ENCODE measurements around the gene TM9SF1.

TM9SF1 gene

DNA sequence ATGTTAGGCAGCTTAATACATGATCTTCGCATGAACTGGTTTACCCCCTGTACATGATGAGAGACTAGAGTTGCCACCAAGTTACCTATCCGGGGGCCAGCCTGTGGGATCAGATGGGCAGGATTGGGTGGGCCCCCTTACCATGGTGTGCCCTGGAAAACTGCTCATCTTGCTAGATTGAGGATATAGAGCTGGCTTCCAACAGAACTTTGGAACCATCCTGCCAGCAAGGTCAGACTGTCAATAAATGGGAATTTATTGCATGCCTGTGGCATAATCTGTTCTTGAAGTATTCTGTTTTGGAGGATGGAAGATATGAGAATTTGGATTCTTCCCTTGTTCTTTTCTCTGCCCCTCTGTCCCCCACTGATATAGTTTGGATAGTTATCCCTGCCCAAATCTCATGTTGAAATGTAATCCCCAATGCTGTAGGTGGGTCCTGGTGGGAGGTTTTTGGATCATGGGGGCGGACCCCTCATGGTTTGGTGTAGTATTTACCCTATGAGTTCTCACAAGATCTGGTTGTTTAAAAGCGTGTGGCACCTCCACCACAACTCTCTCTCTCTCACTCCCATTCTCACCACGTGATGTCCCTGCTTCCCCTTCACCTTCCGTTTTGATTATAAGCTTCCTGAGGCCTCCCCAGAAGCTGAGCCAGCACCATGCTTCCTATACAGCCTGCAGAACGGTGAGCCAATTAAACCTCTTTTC lies 3.7 kb upstream of the TM9SF1 start:
- in situ Hi-C loops (cut with MboI; ENCODE audit: low sequenced_read_pairs) = no loop called here

DNA sequence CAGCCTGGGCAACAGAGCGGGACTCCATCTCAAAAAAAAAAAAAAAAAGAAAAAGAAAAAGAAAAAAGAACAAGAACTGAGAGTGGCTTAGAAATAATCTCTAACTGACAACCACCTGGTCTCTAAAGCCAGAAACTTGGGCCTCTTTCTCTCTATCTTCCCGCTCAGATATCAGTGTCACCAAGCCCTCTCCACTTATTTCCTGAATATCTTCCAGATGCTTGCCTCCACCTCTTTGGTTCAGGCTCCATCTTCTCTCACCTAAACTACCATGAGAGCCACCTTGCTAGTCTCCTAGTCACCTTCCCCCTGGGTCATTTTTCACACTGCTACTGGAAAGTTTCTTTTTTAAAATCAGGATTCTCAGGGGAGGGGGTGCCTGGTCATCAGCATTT lies 1.8 kb upstream of the TM9SF1 start:
- in situ Hi-C loops (cut with MboI; ENCODE audit: low sequenced_read_pairs) = no loop called here

DNA sequence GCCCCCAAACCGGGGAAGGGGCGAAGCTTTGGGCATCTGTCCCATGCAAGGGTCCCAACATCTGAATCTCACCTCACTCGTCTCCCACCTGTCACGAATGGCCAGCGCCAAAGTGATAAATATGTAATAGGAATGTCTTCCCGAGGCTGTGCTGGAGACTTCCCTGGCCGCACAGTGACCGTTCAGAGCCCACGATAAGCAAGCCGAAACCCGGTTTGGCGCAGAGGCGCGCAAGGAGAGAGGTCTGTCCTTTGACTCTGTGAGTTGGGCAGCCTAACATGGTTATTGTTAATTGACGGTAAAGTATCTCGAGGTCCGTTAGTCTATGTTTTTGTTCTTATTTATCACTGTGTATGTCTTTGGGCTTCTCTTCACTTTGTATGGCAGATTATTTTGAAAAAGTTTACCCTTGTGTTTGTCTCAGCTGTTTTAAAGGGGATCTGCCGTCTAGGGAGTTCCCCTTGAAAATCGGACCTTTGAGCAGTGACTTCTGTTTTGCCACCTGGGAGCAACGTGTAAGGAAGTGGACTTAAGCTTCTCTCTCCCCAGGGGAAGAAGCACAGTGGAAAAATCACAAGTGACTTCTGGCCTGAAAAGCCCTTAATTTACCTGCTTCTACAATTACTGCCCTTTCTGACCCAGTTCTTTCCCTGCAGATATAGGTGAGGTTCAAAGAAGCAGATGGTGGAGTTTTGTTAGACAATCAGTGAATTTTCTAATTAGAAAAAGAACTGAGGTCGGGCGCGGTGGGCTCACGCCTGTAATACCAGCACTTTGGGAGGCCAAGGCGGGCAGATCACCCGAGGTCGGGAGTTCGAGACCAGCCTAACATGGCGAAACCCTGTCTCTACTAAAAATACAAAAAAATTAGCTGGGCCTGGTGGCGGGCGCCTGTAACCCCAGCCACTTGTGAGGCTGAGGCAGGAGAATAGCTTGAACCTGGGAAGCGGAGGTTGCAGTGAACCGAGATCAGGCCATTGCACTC lies 1.1 kb upstream of the TM9SF1 start:
- in situ Hi-C loops (cut with MboI; ENCODE audit: low sequenced_read_pairs) = no loop called here

DNA sequence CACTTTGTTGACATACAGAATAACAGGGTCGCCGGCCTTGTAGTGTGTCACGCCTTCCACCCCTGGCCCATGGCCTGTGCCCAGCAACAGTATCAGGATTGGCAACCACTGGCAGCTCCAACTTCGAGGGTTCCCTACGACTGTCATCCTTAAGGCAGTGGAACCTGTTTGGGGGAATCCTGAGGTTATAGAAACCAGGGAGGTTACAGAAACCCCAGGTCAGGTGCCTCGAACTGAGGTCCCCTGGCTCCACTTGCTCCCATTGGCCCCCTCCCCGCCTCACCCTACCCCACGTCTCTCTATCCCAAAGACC lies 412 bp downstream of the TM9SF1 start:
- in situ Hi-C loops (cut with MboI; ENCODE audit: low sequenced_read_pairs) = no loop called here

DNA sequence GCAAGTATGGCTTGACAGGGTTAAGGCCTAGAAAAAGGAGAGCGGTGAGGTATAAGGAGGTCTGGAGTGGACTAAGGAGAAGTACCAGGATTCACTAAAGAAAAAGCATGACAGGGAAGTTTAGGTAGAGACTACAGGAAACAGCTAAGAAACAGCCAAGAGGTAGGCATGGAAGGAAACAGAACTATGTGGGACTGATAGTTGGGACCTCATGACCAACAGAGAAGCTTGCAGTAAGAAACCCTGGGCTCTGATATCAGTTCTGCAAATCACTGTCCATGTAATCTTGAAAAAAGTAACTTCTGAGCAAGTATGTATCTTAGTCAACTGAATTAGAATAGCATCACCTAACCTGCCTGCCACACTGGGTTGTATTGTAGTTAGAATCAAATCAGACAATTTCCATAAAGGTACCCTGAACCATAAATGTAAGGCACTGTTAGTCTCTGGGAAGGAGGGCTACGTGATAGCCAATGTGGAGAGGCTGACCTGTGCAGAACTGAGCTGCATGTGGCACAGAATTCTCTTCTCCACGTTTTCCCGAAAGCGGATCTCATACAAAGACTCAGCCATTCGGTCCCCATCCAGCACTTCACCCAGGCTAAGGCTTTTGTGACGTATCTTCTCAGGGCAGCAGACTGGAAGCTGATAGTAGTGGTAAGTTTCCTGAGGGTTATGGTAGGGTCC lies 912 bp downstream of the TM9SF1 start:
- in situ Hi-C loops (cut with MboI; ENCODE audit: low sequenced_read_pairs) = no loop called here

DNA sequence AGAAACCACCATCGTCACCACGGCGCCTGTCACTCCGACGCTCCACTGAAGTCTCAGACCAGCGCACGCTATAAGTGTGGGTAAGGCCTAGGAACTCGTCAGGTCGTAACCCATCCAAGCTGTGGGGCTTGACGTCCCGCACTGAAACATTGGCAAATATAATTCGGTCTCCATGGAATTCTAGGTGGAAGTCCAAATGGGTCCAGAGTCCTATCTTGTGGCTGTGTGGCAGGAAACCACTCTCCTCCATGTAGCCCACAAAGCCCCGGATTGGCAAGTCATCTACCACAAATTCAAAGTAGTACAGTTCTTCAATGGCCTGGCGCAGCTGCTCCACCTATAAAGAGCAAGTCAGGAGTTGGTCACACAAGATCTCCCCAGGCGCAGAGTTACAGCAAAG lies 2.3 kb downstream of the TM9SF1 start:
- in situ Hi-C loops (cut with MboI; ENCODE audit: low sequenced_read_pairs) = no loop called here

DNA sequence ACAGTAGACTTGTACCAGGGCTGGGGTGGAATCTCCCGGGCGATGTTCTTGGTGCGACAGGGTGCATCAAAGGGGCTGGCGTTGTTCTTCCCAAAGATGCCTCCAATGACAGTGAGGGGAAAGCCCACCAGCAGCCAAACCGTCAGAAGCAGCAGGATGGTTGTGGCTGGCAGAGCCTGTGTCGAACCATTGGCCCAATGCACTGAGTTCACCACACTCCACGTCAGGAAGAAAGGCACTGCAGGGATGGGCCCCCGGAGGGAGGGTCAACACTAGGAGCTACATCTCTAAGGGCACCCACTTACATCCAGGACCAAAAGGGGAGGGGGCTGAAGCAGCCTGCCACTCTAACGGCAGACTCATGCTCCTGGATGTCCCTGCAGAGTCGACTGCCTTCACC lies 4.8 kb downstream of the TM9SF1 start:
- in situ Hi-C loops (cut with MboI; ENCODE audit: low sequenced_read_pairs) = no loop called here

DNA sequence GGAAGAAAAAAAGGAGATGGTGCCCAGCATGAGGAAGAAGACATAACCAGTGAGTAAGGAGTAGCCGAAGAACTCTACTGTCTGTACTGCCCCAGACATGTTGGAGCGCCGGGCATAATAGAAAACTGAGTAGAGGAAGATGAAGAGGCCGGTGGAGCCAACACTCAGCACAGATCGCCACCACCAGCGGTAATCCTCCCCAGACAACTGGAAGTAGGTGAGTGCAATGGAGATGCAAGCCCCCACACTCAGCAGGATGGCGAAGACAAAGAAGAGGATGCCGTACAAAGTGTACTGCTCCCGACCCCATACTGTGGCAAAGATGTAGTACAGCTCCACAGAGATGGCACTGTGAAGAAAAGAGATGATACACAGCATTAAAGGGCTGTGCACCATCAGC lies 5.8 kb downstream of the TM9SF1 start:
- in situ Hi-C loops (cut with MboI; ENCODE audit: low sequenced_read_pairs) = no loop called here

DNA sequence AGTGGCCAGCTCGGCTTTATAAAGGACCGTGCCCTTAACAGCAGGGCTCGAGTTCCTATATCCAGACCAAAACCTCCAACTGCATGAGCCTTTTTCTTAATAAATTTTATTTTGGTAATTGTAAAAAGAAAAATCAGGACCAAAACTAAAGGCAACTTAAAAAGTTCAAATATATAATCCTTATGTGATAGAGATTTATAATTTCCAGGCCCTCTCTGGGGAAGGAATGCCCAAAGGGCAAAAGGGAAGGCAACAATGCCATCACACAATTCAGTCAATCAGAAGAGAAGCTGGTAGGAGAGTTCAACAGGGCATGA lies 6.2 kb downstream of the TM9SF1 start:
- in situ Hi-C loops (cut with MboI; ENCODE audit: low sequenced_read_pairs) = no loop called here

DNA sequence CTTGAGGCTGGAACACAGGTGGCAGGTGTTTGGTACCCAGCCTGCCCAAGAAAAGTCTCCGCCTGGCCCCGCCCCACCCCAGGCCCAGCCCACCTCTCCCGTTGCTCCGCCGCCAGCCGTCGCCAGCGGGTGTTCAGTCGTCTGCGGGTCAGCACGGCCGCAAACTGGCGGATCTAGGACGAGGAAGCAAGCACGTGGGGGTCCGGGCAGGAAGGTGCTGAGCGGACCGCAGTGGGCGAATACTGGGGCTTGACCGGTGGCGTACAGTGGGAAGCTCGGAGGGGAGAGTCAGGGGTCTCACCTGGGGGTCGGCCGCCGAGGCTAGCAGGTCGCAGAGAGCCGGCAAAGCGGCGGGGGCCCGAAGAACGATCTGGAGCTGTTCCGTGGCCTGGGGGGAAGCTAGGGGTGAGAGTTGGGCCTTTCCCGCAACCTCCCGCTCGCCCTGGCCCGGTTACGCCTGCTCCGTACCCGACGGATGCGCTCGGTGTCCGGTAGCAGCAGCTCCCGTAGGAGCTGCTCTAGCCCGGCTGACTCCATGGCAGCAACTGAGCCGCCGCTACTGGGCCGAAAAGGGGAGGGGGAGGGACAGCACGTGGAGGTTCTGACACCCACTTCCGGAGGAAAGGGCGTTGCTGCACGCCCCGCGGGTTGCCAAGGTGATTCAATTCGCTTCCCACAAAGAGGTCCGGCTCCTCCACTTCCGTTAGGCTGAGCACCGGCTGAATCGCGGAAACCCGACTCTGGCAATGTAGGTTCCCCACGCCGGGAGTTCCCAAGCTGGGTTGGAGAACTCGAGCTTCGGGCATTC lies 6.8 kb downstream of the TM9SF1 start, which contains the start of gene IPO4:
Gene IPO4, minus strand, starts transcription at position 566 of the 808 bp plus-strand sequence. Its CDS starts 29 bp downstream, at position 537.
- in situ Hi-C loops (cut with MboI; ENCODE audit: low sequenced_read_pairs) = no loop called here

DNA sequence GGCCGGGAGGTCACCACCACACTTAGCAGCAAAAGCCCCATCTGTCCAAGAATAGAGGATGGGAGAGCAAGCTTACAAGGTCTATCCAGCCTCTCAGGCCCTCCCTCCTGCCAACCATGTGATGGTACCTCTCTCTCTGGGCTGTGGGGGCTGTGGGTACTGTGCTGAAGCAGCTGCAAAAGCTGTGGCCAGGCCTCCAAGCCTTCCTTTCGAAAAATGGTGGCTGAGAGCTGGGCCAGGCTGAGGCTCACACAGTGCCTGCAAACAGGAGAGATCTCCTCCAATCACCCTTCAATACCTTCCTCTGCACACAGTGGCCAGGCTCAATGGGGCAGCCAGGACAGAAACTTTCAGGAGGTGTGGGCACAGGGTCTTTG lies 7.7 kb downstream of the TM9SF1 start:
- in situ Hi-C loops (cut with MboI; ENCODE audit: low sequenced_read_pairs) = no loop called here

DNA sequence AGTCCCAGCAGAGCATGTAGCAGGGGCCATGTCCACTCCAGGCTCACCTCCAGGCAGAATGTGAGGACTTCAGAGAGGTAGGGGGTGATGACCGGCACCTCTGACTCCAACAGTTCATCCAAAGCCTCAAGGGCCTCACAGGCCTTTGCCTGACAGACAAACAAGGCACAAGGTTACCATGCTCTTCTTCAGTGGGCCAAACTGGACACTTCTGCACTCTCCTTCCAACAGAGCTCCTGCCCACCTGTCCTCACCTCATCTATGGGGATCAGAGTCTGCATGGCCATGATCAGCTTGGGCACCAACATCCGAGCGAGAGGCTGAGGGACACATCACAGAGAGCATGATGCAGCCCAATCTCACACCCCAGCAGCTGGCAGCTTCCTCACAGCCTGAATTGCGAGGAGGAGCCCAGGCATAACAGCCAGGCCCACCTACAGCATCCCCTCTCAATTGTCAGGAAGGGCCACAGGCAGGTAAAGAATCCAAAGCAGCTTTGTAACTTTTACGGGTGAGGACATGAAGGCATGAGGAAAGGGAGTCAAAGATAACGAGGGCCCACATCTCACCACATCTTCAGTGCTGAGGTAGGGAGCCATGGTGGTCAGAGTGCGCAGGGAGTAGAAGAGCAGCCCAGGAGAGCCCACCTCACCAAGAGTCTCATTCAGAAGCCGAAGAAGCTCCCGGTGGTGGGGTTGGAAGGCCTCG lies 8.3 kb downstream of the TM9SF1 start:
- in situ Hi-C loops (cut with MboI; ENCODE audit: low sequenced_read_pairs) = no loop called here

DNA sequence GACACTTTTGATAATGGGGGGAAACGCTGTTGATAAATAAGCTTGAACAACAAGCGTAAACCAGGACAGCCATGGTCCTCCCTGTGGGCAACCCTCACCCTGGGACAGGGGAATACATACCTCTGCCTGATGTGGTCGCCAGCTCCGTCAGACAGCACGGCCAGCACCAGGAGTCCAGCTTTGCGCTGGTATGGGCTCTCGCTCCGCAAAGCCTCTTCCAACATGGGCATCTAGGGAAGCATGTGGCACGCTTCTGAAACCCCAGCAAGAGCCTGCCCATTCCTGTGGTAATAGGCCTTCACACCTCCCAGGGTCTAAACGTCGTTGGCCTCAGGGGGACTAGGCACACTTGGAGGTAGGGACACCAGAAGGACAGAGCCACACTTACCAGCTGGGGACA lies 9.5 kb downstream of the TM9SF1 start:
- in situ Hi-C loops (cut with MboI; ENCODE audit: low sequenced_read_pairs) = no loop called here

DNA sequence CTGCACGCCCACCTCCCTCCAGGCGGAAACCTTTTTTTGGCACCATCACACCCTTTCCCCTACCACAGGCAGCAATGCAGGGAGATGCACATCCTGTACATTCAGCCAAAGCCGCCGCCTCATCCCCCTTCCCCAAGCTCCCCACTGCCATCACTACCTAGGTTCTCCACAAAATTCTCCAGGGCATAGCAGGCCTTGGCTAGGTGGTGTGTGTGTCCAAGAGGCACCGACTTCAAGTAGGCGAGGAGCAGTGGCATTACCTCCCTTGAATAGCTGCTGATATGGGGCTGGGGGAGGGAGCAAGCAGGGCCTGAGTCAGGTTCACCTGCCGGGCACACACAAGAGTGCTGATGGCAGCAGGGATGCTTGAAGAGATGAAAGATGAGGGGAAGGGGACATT lies 10.2 kb downstream of the TM9SF1 start:
- in situ Hi-C loops (cut with MboI; ENCODE audit: low sequenced_read_pairs) = no loop called here

DNA sequence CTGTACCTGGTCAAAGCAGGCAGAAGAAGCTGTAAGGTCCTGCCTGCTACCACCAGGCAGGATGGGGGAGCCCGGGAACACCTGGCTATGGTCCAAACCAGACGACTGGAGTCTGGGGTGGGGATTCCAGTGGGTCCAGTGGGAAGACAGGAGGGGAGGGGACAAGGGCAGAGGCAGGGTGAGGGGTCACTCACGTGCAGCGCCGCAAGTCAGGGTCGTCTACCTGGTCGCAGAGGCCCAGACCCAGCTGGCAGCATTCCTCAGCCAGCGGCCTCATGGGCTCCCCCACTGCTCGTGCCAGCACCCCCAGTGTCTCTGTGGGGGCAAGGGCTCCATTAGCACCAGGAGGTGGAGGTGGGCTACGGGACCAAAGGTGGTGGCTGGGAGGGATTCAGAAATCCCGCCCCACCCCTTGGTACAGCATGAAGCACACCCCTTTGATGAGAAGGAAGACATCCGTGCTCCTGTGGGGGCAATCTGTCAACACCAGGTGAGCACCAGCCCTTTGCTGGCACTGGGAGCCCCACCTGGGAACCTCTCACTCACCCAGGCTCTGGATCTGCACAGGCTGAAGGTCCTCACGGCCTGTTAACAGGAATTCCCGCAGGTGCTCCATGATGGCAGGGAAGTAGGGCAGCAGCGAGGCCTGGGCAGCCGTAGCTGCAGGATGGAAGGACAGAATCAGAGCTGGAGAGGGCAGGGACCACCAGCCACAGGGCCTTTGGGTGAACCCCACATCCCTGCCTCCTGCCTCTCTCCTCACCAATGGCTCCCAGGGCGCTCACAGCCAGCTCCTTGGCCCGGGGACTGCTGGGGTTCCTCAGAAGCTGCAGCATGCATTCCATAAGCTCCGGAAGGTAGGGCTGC lies 10.9 kb downstream of the TM9SF1 start:
- in situ Hi-C loops (cut with MboI; ENCODE audit: low sequenced_read_pairs) = no loop called here

DNA sequence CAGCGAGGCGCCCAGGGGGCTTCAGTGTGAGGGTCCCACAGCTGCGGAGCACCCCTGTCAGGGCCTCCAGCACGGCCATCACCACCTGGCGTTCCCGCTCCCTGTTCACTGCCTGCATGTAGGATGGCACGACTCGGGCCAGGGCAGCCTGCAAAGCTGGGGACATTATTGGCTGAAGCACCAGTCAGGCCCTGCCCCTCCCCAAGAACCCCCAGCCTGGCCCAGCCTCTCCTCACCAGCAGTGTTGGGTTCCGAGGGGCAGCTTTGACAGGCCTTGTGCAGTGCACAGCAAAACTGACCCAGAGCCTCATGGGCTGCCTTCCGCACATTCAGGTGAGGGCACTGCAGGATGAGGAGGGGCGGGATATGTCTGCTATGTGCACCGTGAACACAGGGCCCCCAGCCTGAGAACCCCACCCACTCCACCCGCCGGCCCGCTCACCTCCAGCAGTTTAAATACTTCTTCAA lies 12.2 kb downstream of the TM9SF1 start:
- in situ Hi-C loops (cut with MboI; ENCODE audit: low sequenced_read_pairs) = no loop called here

DNA sequence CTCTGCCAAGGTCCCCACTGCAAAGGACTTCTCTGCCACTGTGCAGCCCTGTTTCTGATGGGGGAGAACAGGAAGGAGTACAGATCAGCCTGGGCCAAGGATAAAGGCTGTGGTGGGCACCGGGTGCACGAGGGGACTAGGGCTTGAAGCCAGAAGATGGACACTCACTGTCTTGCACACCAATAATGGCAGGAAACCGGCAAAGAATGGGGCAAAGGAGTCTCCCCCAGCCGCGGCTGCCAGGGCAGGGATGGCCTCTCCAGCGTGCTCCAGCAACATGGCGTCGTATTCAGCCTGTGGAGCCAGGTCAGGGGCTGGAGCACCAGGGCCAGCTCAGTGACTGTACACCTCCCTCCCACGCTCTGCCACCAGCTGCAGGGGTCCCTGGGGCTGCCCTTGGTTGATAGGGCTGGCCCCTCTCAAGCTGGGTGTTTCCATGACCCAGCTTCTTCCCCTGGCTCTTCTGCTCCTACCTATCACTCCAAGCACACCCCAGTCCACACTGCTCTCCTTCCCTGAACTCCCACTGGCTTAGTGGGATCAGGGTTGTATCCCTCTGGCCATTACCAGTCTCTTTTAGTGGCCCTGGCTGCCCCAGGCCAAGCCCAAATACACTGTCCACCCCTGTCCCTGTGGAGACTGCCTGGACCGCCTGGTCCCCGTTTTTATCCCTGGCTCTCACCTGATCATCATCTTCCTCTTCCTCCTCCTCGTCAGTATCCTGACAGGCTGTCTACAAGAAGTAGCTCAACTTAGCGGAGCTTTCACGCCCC lies 12.9 kb downstream of the TM9SF1 start:
- in situ Hi-C loops (cut with MboI; ENCODE audit: low sequenced_read_pairs) = no loop called here

DNA sequence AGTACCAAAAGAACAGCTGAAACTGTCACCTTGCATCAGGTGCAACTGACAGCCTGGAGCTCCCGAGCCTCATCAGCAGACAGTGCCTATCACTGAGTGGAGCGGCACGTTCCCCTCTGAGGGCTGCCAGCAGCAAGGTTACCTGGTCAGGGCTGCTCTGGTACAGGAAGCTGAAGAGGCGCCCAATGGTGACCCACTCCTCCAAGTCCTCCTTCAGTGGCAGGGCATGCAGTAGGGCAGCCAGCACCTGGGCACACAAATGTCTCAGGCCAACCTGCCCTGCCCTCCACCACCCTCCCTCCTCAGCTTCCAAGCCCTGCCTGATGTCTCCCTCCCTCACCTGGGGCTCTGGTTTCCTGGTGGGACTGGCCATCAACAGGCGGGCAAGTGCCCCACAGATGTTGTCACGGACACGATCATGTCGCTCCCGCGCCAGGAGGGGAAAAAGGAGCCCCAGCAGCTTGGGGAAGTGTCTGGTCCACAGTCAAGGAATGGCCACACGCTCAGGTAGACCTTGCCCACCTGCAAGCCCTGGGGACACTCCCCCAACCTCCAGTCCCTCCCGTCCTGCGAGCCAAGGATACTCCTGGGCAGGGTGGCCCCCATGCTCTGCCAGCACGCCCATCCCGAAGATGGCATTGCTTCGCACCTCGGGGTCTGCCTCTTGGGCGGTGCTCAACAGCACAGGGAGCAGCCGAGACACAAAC lies 13.7 kb downstream of the TM9SF1 start:
- in situ Hi-C loops (cut with MboI; ENCODE audit: low sequenced_read_pairs) = no loop called here

All from HL-60/S4 (cell line).